Measurements from ENCODE around the gene KRTAP13-2.

Gene KRTAP13-2

DNA sequence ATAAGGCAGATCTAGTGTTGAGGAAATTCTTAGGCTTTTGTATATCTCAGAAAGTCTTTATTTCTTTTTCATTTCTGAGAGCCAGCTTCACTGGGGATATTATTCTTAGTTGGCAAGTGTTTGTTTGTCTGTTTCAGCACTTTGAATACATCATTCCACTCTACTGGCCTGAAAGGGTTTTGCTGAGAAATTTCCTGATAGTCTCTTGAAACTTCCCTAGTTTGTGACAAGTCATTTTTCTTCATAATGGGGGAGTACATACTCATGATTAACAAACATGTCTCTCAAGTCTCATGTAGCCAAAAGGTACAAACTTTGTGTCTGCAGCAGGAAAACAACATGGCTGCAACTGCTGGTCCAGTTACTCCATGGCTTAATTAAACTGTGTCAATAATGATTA, 45.7 kb downstream of the KRTAP13-2 start:
- no peak for DNase-seq (ENCODE audit: low read depth in 4 of 4, low spot score in 1 of 4)
